ENCODE results near the gene RASGRF2.

GRCh38 chr5:81125959-81126358 is 165.8 kb downstream of the RASGRF2 start:
- TF ChIP-seq CTCF (IDR thresholded peaks at IDR 0.05): no peak
- no peak for TF ChIP-seq POLR2A (IDR thresholded peaks at IDR 0.05)
- TF ChIP-seq EP300 (IDR thresholded peaks at IDR 0.05): peak in 1 of 2 donors; percentile 67
